Measurements from ENCODE around the gene RELN.

RELN gene

DNA sequence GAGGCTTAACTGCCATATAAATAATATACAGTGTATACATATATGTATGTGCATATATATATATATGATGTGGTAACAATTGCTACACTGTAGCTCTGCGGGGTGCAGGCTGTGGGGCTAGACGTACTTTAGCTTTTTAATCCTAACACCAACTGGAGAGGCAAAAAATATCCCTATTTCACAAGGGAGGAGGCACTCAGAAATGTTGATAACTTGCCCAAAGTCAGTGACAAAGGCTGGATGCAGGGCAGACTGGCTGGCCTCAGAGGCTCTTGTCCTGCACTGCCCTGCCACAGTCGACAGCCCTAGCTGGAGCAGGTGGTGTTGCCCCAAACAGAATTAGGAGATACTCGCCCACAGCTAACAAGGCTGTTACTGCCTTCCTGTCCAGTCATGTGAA lies 1.5 kb upstream of the RELN start:
- no peak for DNase-seq (ENCODE audit: low read depth in 2 of 2)

DNA sequence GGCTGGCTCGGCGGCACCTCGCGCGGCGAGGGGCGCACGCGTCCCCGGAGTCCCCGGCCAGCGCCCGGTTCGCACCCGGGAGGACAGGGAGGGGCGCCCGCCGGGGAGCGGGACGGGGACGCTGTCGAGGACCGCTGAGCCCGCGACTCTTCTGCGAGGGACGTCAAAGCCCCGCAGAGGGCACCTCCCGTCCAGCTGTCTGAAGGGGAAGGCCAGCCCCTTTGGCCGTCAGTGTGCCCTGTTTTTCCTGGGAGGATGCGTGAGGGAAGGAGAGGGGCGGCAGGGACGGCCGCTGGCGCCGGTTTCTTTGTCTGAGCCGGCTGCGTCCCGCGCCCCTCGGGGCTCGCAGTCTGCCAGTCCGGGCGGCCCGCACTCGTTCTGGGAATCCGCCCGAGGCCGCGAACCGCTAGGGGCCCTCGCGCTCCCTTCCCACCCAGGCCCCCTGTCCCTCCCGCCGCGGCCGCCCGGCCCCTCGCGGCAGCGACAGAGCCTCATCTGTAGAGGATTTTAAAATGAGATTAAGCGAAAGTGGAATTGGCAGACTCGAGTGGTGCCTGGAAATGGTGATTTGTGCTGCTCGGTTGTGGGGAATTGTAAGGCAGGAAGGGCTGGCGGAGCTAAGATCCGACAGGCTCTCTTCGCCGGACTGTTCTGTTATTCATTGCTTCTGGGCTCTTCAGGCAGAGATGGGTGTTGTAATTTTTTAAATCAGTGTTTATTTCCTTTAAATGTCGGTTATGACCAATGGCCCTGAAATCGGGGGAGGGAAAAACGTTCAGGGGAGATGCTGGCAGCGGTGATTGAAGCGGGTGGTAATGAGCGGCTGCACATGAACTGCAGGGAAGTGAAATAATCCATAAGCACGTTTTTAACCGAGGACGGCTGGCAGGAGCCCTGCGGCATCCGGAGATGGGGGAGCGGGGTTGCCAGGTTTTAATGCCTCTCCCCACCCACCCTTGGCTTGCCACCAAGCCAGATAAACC lies 618 bp upstream of the RELN start:
- DNase-seq (ENCODE audit: low read depth in 2 of 2): no peak

DNA sequence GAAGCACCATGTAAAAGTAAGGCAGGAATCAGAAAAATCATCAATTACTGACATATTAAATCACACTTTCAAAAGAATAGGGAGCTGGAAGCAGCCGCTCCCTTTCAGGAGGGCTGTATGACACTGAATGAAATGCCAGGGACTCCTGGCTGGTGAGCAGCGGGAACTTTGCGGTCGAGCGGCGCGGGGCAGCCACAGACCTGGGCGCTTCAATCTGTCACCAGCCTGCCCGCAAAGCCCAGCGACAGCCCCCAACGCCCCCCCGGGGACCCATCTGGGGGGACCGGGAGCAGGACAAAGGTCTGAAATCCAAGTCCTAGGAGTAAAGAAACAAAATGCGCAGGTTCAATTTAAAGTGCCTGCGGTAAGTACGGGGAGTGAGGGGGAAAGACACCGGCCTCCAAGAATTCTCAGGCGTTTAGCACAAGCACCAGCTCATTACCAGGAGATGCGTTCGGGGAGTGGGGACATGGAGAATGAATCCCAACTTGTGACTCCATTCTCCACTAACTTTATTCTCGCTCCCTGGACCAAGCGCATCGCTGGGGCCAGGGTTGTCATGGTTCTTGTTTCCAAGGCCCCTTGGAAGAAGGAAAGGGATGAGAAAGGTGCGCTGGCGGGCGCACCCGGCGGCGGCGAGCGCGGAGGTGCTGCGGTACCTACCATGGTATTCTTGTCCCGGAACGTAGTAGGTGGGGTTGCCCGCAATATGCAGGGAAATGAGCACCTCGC lies 824 bp downstream of the RELN start:
- no peak for DNase-seq (ENCODE audit: low read depth in 2 of 2)

DNA sequence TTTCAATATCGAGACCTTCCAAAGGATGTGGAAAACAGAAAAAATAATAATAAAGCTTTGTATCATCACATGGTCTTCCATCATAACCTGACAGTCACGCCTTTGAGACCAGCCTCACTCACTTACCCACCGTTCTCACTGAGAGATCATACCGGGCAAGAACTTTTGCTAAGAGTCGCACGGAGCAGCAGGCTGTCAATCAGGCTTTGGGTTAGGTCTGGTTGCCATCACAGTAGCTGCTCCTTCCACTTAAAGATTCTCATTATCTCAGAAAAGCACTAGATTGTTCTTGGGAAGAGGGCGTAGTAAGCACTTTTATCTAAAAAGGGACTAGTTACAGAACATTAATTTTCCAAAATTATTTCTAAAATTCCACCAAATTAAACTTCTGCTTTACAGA lies 2.0 kb downstream of the RELN start:
- DNase-seq (ENCODE audit: low read depth in 2 of 2): no peak

DNA sequence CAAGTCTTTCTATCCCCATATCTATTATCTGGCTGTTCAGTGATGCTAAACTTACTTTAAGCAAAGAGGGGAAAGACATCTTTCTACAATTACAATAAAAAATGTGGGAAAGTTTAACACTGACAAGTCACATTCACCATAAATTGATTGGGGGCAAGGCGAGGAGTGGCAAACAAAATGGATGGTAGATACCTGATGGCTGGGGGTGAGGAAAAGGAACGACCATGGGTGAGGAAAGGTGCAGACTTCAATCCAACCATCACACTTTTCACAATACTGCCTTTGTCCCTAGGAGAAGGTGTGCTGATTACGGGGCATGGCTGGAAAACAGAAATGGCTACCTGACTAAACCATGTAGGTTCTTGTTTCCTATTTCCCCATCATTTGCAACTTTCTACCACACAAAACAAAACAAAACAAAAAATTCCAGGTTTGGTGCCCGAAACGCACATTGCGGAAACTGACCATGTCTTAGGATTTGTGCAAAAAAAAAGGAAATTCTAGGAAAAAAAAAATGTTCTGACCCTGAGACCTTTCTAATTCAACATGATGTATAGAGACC lies 3.8 kb downstream of the RELN start:
- no peak for DNase-seq (ENCODE audit: low read depth in 2 of 2)

DNA sequence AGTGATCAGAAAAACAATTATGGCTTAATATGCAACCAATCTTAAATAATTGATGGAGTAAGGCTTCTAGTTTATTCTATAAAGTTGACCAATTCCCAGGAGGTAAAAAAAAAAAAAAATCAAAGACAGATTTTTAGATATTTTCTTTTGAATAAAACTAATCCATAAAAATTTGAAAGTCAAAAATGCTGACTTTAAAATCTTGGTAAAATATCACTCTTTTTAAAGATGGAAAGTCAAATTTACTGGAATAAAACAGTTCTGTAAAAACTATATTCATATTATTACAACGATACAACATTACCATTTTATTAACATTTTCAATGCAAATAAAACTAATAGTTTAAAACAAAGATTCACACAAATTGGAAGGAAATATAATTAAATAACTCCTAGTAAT lies 5.4 kb downstream of the RELN start:
- no peak for DNase-seq (ENCODE audit: low read depth in 2 of 2)

DNA sequence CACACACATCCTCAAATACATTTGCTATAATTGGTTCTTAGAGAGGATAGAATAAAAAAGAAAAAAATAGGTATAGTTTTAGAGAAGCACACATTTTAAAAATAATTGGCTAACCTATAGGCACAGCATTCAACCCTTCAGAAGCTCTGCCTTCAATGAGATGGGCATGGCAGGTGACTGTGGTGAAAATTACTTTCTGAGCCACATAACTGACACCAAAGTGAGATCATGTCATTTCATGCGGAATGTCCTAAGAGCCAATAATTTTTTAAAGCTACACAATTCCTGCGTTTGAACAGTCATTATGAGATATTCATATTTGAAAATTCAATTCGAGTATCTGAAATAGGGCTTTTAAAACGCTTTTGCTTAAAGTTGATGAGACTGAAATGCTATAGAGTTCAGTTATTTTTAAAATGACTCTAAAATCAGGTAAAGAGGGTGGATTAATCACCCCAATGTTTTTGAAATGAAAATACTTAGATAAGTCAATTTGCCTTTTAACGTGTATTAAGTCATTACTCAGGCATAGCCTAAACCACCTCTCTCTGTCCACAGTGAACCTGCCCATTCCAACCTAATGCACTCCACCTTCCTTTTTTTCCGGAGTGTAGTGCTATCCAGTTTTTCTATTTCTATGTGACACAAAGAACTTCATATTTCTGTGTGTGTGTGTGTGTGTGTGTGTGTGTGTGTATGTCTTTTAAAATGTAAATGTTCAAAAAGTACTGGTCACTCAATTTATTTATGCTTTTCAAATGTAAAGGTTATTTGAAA lies 6.1 kb downstream of the RELN start:
- DNase-seq (ENCODE audit: low read depth in 2 of 2): no peak

DNA sequence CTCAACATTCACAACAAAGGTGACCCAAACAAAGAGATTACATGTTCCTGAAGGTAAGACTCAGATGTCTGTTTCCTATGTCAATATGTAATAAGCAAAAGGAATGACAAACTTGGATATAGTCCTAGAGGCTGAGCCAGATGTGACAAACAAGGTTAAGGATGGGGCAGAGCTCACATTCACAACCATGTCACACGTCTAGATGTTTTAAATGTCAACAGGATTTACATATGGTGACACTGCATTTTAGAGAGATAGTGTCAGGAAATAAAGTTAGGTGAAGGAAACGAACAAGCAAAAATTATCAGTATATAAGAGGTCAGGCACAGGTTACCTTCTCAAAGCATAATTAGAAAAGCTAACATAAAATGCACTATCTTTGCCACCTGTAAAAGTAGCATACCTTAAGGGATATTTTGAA lies 8.4 kb downstream of the RELN start:
- no peak for DNase-seq (ENCODE audit: low read depth in 2 of 2)

DNA sequence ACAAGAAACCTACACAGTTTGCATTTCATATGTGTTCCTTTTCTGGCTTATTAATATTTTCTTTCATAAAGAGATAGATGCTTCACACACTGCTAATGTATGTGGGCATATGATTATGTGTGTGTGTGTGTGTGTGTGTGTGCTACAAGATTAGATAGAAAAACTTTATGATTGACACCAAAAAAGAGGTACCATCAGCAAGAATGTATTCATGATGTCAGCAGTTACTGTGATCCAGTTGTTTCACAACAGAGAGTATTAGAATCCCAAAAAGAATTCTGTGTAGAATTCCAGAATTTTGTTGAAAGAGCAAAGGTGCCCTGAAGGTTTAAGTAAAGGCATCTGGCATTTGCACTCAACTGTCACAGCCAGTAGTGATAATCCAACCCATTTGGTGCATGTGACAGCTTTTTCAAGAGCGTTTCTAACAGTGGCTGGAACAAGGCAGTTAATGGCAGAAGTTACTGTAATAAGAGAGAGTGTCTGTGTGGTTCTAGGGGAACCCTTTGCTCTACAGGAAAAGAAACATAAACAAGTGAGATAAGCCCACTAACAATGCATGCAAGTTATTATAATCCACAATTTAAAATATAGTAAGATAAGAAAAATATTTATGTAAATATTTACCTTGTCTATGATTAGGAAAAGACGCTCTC lies 16.6 kb downstream of the RELN start:
- no peak for DNase-seq (ENCODE audit: low read depth in 2 of 2)

DNA sequence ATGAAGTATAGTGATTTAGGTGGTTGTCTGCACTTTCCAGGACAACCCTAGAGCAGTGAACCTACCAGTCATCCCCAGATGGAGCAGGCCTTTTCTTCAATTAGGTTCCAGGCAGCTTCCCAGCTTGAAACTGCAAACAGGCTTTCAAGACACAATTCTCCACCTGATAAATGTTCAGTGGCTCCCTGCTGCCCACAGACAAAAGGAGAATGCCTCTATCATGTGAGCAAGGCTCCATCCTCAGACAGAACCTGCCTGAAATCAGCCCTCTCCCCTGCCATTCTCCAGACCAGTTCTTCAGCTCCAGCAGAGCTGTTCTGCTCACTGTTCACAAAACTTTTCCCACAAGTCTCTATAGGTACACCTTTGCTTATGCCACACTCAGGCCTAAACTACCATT lies 22.1 kb downstream of the RELN start:
- no peak for DNase-seq (ENCODE audit: low read depth in 2 of 2)

DNA sequence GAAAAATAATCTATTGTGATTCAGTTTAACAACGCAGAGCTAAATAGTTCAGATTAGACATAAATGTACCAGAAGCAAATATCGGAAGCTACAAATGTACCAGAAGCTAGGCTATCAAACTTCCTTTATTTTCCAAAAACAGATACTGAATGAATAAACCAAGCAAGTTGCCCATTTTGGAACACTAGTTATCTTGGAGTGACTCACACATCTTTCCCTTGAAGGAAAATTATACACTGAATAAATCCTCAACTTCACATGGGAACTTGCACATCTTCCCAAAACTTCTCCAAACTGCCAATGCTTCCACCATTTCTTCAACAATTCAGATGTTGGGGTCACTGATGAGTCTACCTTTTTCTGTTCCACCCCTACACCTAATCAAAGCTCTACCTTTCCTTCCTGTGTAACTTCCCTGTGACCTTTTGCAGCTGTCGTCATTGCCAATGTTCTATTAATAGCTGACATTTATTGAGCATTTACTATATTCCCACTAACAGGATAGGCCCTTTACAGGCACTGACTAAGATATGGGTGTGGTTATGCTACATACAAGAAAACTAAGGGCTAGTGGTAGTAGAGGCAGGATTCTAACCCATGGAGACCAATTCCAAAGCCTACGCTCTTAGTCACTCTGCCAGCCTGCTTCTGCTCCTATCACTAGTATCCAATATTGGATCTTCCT lies 22.7 kb downstream of the RELN start:
- DNase-seq (ENCODE audit: low read depth in 2 of 2): no peak

DNA sequence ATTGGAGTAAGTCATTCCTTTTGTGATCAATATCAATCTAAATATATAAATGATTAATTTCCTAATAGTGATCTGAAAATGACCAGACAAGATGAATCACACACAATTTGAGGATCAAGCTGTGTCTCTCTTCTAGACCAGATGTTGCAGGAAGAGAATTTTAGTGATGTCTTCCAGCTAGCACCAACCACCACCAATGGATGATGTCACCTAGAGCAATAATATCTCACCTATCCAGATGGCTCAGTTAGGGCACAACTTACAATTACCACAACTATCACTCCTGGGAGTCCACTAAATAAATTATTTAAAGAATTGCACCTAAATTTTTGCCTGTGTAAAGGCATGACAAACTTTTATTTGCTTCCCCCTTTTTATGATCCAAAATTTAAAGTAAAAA lies 25.2 kb downstream of the RELN start:
- DNase-seq (ENCODE audit: low read depth in 2 of 2): no peak

DNA sequence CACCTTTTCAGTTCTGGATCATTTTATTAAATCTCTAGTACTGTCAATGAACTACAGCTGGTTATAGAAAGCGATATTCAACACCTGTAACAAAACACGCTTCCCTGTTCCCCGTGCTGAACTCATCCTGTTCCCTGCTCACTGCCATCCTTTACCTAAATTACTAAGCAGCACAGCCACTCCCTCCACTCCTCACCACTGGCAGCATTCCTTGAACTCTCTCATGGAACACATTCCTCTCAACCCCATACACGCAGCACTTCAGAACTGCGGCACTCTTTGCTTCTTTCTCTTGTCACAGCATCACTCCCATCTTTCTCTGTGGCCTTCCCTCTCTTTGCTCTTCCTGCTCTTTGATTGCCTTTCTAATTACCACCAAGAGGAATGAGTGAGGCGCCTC lies 27.4 kb downstream of the RELN start:
- no peak for DNase-seq (ENCODE audit: low read depth in 2 of 2)

DNA sequence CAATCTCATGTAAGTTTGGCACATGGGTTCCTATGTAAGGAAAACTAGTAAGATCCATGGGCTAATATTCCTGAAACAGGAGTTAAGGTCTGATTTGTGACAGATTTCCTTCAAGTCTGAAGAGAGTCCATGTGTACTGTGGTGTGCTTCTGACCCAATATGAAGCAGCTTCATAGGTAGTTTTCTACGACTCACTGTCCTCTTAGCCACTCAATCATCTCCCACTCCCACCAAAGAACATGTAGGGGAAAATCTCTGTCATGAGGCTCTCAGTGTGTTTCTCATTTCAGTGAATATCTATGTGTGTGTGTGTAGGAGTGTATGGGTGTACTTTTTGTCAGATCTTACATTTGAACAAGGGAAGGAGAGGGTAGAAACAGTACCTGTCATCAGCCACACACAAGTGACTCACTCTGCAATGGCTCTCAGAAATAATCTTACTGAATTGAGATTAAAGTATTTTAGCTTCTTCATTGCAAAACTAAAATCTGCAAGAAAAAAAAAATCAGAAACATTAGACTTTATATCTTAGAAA lies 31.1 kb downstream of the RELN start:
- no peak for DNase-seq (ENCODE audit: low read depth in 2 of 2)

DNA sequence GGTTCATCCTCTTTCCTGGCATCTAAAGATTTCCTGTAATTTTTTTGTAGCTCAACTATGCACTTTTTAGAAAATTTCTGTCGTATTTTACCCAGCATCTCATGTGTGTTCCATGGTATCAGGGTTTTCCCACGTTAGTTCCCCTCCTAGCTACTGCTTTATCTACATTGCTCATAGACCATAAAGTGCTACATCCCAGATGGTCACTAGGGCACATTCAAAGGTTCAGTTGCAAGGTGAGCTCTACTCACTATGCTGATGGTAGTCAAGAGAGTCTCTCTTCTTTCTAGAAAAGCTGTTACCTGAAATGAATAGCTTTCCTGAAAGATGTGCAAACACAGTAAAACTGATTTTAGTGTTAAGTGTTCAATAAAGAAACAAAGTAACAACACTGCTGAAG lies 33.5 kb downstream of the RELN start:
- no peak for DNase-seq (ENCODE audit: low read depth in 2 of 2)

DNA sequence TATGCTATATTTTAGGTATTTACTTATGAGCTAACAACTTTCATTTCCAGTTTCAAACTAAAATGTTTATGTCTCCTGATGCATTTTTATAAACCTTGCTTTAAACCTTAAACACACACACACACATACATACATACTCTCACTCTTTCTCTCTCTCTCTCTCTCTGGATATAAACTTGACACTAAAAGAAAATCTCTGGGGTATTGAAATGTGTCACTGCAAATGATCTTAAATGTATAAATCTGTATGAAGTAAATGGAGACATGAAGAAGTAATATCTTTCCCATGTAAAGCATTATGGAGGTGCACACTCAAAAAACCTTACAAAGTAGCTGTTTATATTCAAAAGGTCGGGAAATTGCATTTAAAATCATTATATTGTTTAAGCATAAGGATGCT lies 37.0 kb downstream of the RELN start:
- no peak for DNase-seq (ENCODE audit: low read depth in 2 of 2)

DNA sequence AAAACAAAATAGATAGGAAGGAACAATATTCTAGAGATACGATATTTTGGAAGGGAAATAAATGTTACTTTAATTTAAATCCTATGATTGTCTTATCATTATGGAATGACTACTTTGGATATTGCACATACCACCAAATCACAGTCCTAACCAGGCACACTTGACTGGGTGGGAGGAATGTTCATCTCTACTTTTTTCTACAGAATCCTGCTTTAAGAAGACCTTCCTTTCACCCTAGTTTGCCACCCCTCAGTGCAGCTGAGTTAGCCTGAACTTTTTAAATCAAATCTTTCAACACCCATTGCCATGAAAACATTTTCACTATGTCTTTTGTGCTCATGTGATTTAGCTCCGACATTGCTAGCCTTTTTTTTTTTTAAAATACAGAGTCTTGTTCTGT lies 38.1 kb downstream of the RELN start:
- no peak for DNase-seq (ENCODE audit: low read depth in 2 of 2)

DNA sequence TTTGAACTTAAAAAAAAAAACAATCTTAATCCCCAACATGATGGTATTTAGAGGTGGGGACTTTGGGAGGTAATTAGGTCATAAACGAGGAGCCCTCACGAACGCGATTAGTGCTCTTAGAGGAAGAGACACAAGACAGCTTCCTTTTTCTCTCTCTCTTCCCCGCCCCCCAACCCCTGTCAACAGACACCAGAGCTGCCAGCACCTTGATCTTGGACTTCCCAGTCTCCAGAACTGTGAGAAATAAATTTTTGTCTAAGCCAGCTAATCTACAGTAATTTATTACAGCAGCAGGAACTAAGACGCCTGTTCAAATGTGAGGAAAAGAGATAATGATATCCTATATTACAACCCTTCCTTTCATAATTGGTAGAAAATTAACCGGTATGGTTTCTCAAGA lies 40.1 kb downstream of the RELN start:
- no peak for DNase-seq (ENCODE audit: low read depth in 2 of 2)

DNA sequence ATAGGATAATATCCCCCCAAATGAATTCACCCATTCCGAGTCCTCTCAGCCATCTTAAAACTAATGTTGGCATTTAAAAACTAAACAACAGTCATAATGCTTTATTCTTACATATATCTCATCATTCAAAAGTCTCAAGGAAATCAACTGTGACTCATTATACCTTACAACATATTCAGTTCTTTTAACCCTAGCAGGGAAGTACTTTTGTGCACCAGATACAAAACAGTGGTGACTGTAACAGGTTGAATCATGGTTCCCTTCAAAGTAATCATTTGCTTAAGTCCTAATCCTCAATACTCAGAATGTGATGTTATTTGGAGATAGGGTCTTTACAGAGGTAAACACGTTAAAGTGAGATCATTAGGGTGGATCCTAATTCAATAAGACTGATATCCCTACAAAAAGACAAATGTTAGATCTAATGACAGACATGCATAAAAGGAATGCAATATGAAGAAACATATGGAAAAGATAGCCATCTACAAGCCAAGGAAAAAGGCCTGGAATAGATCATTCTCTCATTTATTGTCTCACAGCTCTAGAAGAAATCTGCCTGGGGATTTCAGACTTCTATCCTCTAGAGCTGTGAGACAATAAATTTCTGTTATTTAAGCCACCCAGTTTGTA lies 42.3 kb downstream of the RELN start:
- no peak for DNase-seq (ENCODE audit: low read depth in 2 of 2)

DNA sequence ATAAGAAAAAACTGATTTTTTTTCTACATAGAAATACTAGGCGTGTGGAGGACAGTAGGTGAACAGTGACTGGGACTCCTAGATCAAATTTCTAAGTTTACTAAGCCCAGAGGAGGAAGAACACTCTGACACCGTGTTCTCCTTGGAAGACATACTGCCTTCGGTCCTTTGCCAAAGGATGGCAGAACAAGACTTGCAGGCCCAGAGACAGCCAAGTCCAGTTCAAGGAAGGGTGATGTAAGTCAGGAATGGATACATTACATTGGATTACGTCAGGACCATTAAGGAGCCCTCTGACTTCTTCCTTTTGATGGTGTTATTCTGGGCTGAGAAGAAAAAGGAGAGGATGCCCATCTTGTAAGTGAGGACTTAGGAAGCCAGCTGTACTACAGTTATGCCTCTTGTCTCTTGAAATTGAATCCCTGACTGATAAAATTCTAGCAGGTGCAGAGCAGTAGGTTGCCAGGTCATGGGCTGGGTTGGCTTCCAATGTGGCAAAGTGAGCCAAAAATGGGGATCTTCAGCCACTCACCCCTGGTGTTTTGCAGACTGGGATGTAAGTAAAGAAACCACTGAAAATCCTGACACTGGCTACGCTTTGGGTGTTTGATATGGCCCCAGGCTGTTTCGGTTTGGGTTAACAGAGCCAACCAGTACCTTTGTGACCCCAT lies 45.1 kb downstream of the RELN start:
- no peak for DNase-seq (ENCODE audit: low read depth in 2 of 2)
